Measurements from ENCODE around the gene RELB. TPM values are rescaled to one million over a fixed set of nuclear protein-coding genes. Genes with fewer than 3 reads are reported as not detected.
"Not testable (repeated sequence)": the region's sequence is repeated elsewhere in the genome, so short reads cannot be mapped to it uniquely, and the experiment has no call there.

The RELB gene
- total and polyA plus RNA-seq, 8 donors: 8.3 to 33.5 (median 17.5) TPM

DNA sequence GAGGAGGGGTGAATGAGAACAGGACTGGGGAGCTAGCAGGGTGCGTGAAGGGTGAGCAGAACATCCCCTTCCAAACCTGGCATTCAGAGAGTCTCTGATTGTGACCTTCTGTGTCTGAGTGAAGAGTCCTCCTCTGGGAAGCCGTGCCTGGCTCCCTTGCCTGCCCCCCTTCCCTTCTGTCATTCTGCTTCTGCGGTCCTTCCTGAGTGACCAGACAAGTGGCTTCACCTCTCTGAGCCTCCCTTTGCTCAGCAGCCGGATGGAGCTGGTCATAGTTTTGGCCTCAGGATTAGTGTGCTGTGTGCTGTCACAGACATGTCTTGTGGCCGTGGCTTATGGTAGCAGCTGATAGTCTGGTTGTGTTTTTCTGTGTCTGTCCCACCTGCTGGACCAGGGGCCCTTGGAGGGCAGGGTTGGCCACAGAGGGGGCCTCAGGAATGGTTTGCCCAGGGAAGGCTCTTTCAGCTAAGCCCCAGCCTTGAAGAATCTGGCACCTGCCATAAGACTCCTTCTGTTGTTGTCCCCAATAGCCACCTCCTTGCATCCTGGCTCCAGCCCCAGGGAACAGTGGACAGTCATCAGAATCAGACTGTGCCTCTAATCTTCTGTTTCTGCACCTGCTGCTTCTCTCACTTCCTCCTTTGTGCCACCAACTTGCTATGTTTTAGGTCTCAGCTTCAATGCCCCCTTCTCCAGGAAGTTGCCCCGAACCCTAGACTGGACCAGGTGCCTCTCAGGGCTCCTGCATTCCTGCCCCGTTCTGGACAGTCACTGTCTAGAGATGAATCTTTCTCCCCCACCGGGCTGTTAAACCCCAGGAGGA lies 40.1 kb upstream of the RELB start:
- WGBS, 2 donors: 80 to 83% methylated on average over 8 of the region's 8 CpGs
- Histone ChIP-seq H3K27ac (no peak overlapping the region), H3K9me3 (no peaks in the 10 kb centered on the region), H3K4me1 (peaks cover 0 to 11% (median 10%) of the 10 kb centered on the region in 3 donors), H3K36me3 (peaks cover 4 to 11% (median 4%) of the 10 kb centered on the region in 3 donors), H3K27me3 (no peaks in the 10 kb centered on the region), H3K4me3 (no peak overlapping the region)
- intact Hi-C loops (cut with DNase I): no loop called here
- DNase-seq: no peak
- TF ChIP-seq CTCF (IDR thresholded peaks at IDR 0.05): no peak
- no peak for FAIRE-seq
- no peak for ATAC-seq

GRCh38 chr19:44961821-44962220 lies 39.4 kb upstream of the RELB start:
- TF ChIP-seq CTCF (IDR thresholded peaks at IDR 0.05): no peak
- intact Hi-C loops (cut with DNase I): no loop called here

GRCh38 chr19:44968118-44968517 lies 33.1 kb upstream of the RELB start:
- intact Hi-C loops (cut with DNase I): no loop called here
- H3K4me1 ChIP-seq: no peaks in the 10 kb centered on the region
- H3K27ac ChIP-seq: no peak overlapping the region
- WGBS, 2 donors: 91 to 93% methylated on average over 5 of the region's 5 CpGs
- H3K4me3 ChIP-seq: no peak overlapping the region
- peaks cover 4 to 16% (median 4%) of the 10 kb centered on the region in 3 donors for H3K36me3 ChIP-seq
- H3K27me3 ChIP-seq: no peaks in the 10 kb centered on the region
- DNase-seq (no peak), ATAC-seq (no peak), FAIRE-seq (no peak)
- H3K9me3 ChIP-seq: no peaks in the 10 kb centered on the region
- TF ChIP-seq CTCF (IDR thresholded peaks at IDR 0.05): no peak

More at GRCh38 chr19:44961821-44962220, 39.4 kb upstream of the RELB start:
- Histone ChIP-seq H3K27ac (no peak overlapping the region), H3K4me3 (no peak overlapping the region), H3K4me1 (peaks cover 0 to 4% (median 3%) of the 10 kb centered on the region in 3 donors), H3K27me3 (no peaks in the 10 kb centered on the region), H3K36me3 (peaks cover 4 to 11% (median 4%) of the 10 kb centered on the region in 3 donors), H3K9me3 (no peaks in the 10 kb centered on the region)
- FAIRE-seq: no peak
- ATAC-seq: no peak
- WGBS, 2 donors: 86 to 89% methylated on average over 8 of the region's 8 CpGs
- DNase-seq: no peak

DNA sequence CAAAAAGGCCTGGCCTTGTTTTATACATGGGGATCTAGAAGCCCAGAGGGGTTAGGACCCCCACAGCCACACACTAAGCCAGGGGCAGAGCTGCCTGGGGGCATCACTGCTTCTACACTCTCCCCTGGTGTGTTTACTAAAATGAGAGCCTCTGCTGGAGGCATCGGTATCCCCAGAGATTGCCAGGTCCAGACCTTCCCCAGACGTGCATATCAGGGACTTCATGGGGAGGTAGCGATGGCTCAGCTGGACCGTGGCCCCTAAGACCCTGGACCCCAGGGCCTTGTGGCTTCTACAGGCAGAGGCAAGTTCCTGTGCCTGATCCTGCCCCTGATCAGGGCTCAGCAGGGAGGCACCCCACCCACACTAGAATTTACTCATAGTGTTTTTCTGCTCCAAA lies 32.6 kb upstream of the RELB start:
- WGBS, 2 donors: 91 to 95% methylated on average over 4 of the region's 4 CpGs
- Histone ChIP-seq H3K4me3 (no peak overlapping the region), H3K27me3 (no peaks in the 10 kb centered on the region), H3K36me3 (peaks cover 4 to 16% (median 4%) of the 10 kb centered on the region in 3 donors), H3K4me1 (no peaks in the 10 kb centered on the region), H3K9me3 (no peaks in the 10 kb centered on the region), H3K27ac (no peak overlapping the region)
- TF ChIP-seq CTCF (IDR thresholded peaks at IDR 0.05): no peak
- no peak for DNase-seq
- no peak for ATAC-seq
- intact Hi-C loops (cut with DNase I): no loop called here
- FAIRE-seq: no peak

DNA sequence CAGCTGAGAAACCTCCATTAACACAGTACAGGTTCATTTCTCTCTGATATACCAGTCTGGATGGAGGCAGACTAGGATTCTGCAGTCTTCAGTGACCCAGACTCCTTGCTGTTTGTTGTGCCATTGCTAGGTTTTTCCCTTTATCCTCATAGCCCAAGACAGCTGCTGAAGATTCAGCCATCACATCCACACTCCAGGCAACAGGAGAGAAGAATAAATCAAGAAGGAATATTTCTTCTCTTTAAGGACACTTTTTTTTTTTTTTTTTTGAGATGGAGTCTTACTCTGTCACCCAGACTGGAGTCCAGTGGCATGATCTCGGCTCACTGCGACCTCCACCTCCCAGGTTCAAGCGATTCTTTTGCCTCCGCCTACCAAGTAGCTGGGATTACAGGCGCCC lies 31.8 kb upstream of the RELB start:
- no peaks in the 10 kb centered on the region for H3K27me3 ChIP-seq
- H3K4me1 ChIP-seq: no peaks in the 10 kb centered on the region
- no peaks in the 10 kb centered on the region for H3K9me3 ChIP-seq
- H3K36me3 ChIP-seq: peaks cover 4 to 18% (median 4%) of the 10 kb centered on the region in 3 donors
- no peak overlapping the region for H3K27ac ChIP-seq
- 96 to 100% methylated on average over 4 to 5 of the region's 5 CpGs for WGBS, 2 donors
- no peak for DNase-seq
- no peak for FAIRE-seq
- no peak overlapping the region for H3K4me3 ChIP-seq
- intact Hi-C loops (cut with DNase I): no loop called here
- no peak for ATAC-seq
- no peak for TF ChIP-seq CTCF (IDR thresholded peaks at IDR 0.05)

GRCh38 chr19:44971451-44971850 lies 29.8 kb upstream of the RELB start:
- H3K27ac ChIP-seq; H3K9me3 ChIP-seq; H3K27me3 ChIP-seq; ATAC-seq; H3K4me3 ChIP-seq; DNase-seq; FAIRE-seq; H3K4me1 ChIP-seq; intact Hi-C loops (cut with DNase I): not testable (repeated sequence)
- H3K36me3 ChIP-seq: peaks cover 0 to 31% (median 18%) of the 10 kb centered on the region in 3 donors
- 88 to 94% methylated on average over 6 of the region's 6 CpGs for WGBS, 2 donors

All from pancreas (tissue), 10 donors.